ENCODE data around the gene QSOX1.

Gene QSOX1

GRCh38 chr1:180167721-180168467 is 13.2 kb downstream of the QSOX1 start:
- no peak for DNase-seq (ENCODE audit: low read depth)
- no peak for TF ChIP-seq CTCF (IDR thresholded peaks at IDR 0.05; ENCODE audit: insufficient read depth, low read depth, low read length, missing control alignments)
- H3K4me3 ChIP-seq (ENCODE audit: low read depth, low read length) = no peak overlapping the region

GRCh38 chr1:180168786-180169639 is 14.3 kb downstream of the QSOX1 start:
- DNase-seq (ENCODE audit: low read depth) = peak; percentile 59
- peak; percentile 69 for TF ChIP-seq CTCF (IDR thresholded peaks at IDR 0.05; ENCODE audit: insufficient read depth, low read depth, low read length, missing control alignments)
- no peak overlapping the region for H3K4me3 ChIP-seq (ENCODE audit: low read depth, low read length)

- DNase-seq (ENCODE audit: low read depth) = no peak
- TF ChIP-seq CTCF (IDR thresholded peaks at IDR 0.05; ENCODE audit: insufficient read depth, low read depth, low read length, missing control alignments) = no peak
- H3K4me3 ChIP-seq (ENCODE audit: low read depth, low read length) = no peak overlapping the region
Observed at GRCh38 chr1:180169640-180170195, 15.0 kb downstream of the QSOX1 start.

GRCh38 chr1:180170546-180171151 is 16.0 kb downstream of the QSOX1 start:
- H3K4me3 ChIP-seq (ENCODE audit: low read depth, low read length) = no peak overlapping the region
- no peak for DNase-seq (ENCODE audit: low read depth)

GRCh38 chr1:180171691-180172090 is 17.0 kb downstream of the QSOX1 start:
- no peak for DNase-seq (ENCODE audit: low read depth)
- H3K4me3 ChIP-seq (ENCODE audit: low read depth, low read length) = no peak overlapping the region
- no peak for TF ChIP-seq CTCF (IDR thresholded peaks at IDR 0.05; ENCODE audit: insufficient read depth, low read depth, low read length, missing control alignments)

More at GRCh38 chr1:180170546-180171151, 16.0 kb downstream of the QSOX1 start:
- no peak for TF ChIP-seq CTCF (IDR thresholded peaks at IDR 0.05; ENCODE audit: insufficient read depth, low read depth, low read length, missing control alignments)

GRCh38 chr1:180173451-180173850 is 18.8 kb downstream of the QSOX1 start:
- H3K4me3 ChIP-seq (ENCODE audit: low read depth, low read length) = no peak overlapping the region
- no peak for TF ChIP-seq CTCF (IDR thresholded peaks at IDR 0.05; ENCODE audit: insufficient read depth, low read depth, low read length, missing control alignments)
- DNase-seq (ENCODE audit: low read depth) = no peak

All from GM12865 (cell line).